ENCODE data around the gene SORCS1.

- TF ChIP-seq CTCF (IDR thresholded peaks at IDR 0.05) (no peak), POLR2AphosphoS5 (IDR thresholded peaks at IDR 0.05) (no peak), POLR2A (IDR thresholded peaks at IDR 0.05; ENCODE audit: low read depth) (no peak), EP300 (IDR thresholded peaks at IDR 0.05) (no peak)
These were observed 49.8 kb upstream of the SORCS1 start for GRCh38 chr10:107214261-107214660.

Data from esophagus muscularis mucosa (tissue), 4 donors.